Stimulated activated CD8-positive, alpha-beta memory T cell treated with anti-CD3 and anti-CD28 coated beads, Interleukin-2, amount 100 ng/mL, for 48 hours (primary cell): ENCODE measurements around the gene USP38.
"Not testable (repeated sequence)": the region's sequence is repeated elsewhere in the genome, so short reads cannot be mapped to it uniquely, and the experiment has no call there.

Source experiments
- DNase-seq, 2 donors: peaks; one replicate each; pipeline ENCODE4 v3.0.0-alpha.2; 2020; ENCODE audit warnings: low read depth in 2 of 2

USP38 gene, protein sequence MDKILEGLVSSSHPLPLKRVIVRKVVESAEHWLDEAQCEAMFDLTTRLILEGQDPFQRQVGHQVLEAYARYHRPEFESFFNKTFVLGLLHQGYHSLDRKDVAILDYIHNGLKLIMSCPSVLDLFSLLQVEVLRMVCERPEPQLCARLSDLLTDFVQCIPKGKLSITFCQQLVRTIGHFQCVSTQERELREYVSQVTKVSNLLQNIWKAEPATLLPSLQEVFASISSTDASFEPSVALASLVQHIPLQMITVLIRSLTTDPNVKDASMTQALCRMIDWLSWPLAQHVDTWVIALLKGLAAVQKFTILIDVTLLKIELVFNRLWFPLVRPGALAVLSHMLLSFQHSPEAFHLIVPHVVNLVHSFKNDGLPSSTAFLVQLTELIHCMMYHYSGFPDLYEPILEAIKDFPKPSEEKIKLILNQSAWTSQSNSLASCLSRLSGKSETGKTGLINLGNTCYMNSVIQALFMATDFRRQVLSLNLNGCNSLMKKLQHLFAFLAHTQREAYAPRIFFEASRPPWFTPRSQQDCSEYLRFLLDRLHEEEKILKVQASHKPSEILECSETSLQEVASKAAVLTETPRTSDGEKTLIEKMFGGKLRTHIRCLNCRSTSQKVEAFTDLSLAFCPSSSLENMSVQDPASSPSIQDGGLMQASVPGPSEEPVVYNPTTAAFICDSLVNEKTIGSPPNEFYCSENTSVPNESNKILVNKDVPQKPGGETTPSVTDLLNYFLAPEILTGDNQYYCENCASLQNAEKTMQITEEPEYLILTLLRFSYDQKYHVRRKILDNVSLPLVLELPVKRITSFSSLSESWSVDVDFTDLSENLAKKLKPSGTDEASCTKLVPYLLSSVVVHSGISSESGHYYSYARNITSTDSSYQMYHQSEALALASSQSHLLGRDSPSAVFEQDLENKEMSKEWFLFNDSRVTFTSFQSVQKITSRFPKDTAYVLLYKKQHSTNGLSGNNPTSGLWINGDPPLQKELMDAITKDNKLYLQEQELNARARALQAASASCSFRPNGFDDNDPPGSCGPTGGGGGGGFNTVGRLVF

DNA sequence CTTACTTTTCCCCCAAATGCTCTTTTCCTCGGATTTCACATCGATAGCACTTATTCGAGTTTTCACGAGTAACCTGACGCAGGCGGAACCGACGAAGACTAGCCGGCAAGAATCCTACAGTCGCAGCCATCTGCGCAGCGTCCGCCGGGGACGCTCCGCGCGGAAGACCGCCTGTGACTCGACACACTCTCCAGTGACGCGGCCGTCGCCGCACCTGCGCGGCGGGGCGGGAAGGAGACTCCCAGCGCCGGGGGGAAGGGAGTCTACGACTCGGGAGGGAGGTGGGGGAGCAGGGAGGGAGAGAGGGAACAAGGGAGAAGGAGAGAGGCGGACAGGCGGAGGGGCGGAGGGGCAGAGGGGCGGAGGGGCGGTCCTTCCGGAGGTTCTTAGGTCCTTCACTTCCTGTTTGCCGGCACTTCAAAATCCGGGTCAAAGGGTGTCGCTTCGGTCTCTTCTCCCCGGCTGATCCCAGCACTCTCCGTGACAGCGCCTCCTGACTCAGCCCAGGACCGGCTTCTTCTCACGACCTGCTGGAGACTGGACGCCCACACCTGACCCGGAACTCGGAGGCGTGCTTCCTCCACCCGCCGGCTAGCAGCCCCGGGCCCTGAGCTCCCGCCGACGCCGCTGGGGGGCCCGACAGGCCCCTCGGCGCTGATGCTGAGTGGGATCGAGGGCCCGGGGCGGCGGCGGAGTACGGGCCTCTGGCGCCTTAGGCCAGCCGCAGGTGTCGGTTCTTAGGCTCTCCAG lies at the start of gene USP38:
TSS of gene USP38 (plus strand) at position 415 of the 750 bp plus-strand sequence. CDS start 534 bp downstream, outside the sequence.
- peak; percentile 77 to 84 for DNase-seq

DNA sequence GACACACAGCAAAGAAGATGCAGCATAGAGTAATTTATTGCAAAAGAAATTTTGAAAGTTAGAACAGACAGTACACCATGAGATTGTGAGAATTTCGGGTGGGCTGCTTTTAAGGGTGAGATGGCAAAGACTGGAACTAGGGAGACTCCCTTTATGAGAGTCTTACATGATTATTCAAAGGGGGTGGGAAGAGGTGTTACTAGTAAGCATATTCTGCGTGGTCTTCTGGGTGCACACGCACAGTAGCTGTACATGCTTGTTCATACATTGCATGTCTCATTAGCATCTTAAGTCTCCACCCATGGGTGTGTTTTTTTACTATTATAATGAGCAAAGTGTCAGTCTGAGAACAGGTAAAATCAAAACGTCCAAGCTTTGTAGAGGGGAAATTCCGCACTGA lies 49.4 kb upstream of the USP38 start:
- DNase-seq, result no peak

DNA sequence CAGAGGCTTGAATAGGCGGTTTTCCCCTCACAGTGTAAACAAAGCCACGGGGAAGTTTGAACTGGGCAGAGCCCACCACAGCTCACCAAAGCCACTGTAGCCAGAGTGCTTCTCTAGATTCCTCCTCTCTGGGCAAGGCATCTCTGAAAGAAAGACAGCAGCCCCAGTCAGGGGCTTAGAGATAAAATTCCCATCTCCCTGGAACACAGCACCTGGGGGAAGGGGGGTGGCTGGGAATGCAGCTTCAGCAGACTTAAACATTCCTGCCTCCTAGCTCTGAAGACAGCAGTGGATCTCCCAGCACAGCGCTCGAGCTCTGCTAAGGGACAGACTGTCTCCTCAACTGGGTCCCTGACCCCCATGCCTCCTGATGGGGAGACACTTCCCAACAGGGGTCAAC lies 44.0 kb upstream of the USP38 start:
- DNase-seq, result no peak

DNA sequence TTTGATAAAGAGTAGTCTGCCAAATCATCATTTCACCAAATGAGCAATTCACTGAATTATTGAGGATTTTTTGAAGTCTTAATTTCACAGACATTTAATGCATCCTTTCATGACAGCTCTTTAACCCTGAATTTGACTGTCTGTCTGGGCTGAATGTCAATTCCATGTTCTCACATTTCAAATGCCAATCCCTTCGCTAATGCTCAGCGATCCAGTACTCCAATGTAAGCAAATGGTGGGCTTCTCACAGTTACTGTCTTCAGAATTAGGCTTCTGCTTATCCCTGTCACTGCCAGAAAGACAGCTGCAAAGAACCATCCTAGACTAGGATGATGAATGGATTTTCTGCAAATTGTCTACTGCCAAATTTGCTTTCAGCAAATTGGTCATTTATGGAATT lies 36.2 kb upstream of the USP38 start:
- no peak for DNase-seq

DNA sequence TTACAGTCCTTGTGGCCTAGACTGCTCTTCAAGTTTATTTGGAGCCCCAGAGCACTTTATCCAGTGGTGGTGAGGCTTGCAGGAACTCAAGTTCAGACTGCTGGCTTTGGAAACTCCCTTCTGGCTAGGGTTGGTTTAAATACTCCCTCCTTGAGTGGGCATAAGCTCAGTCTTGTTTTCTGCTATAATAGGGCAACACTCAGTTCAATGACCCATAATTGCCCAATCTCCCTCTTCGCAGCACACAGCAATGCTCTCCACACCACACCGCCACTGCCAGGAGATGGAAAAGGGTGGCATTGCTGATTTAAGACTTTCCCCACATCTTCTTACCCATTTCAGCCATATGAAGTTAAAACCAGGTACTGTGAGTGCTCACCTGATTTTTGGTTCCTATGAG lies 27.9 kb upstream of the USP38 start:
- DNase-seq, result no peak

DNA sequence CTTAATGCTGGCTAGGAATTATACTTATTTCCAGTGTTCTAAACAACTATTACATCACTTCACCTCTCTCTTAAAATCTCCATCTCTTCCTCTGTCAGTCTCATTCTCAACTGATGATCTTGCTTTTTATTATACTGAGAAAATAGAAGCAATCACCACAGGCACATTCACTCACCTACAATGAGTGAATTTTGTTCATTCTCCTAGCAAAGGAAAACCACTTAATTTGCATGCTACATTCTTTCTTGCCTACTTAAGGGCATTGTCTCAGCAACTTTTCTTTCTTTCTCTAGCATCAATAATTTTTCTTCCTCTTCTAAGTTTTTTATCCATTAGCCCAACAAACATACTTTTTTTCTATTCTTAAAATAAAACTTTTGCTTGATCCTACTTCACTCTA lies 21.1 kb upstream of the USP38 start:
- no peak for DNase-seq

DNA sequence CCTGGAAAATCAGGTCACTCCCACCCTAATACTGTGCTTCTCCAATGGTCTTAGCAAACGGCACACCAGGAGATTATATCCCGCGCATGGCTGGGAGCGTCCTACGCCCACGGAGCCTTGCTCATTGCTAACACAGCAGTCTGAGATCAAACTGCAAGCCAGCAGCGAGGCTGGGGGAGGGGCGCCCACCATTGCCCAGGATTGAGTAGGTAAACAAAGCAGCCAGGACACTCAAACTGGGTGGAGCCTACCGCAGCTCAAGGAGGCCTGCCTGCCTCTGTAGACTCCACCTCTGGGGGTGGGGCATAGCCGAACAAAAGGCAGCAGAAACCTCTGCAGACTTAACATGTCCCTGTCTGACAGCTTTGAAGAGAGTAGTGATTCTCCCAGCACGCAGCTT lies 18.0 kb upstream of the USP38 start:
- not testable (repeated sequence) for DNase-seq

DNA sequence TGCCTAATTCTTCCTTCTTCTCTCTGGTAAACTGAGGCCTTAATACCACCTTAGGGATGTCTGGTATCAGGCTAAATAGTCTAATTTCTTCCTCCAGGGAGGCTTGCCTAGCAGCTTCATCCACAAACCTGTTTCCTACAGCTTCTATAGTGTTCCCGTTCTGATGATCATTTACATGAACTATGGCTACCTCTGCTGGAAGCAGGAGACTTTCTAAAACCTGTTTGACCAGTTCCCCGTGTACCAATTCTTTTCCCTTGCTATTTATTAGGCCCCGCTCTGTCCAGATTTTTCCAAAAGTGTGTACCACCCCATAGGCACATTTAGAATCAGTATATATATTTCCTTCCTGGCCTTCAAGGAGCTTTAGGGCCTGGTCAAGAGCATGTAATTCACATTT lies 5.8 kb upstream of the USP38 start:
- no peak for DNase-seq

DNA sequence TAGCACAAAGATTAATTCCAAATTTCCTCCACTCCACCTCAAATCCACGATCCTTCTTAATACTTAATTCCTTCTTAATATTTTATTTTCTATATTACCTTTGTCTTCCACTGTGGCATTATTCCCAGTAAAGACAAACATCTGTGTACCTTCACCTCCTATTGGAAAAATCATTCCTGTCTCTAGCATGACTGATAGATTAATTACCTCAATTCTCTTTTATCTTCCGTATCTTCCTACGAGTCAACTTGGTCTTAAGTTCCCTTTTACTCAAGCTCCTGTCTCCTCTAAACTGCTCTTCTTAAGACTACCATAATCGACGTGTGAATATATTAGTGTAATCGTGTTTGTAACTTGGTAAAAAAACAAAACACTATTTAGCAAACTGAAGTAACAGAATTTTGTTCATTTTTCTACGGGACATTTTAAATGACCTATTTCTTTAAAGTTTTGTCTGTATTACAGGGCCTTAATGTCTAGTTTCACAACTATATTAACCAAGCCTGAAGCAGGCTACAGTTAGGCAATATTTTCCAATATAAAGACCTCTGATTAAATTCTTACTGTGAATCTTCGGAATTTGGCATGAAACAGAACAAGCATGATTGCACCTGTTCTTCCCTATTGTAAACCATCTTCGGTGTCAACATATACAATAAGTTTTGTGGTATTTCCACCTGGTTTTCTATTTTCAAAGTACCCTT lies 1.1 kb upstream of the USP38 start:
- DNase-seq, result no peak

DNA sequence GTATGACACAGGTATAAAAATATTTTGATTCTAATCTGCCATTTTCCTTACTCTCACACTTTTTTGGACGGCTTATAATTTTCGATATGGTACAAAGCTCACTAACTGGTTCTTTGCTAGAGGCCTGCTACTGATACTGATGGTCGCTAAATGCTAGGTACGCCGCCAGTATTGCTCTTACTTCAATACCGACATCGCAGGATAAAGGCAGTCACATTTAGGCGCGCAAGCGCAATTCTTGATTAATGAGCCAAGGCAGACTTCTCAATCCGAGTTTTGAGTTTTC lies 557 bp upstream of the USP38 start:
- no peak for DNase-seq

DNA sequence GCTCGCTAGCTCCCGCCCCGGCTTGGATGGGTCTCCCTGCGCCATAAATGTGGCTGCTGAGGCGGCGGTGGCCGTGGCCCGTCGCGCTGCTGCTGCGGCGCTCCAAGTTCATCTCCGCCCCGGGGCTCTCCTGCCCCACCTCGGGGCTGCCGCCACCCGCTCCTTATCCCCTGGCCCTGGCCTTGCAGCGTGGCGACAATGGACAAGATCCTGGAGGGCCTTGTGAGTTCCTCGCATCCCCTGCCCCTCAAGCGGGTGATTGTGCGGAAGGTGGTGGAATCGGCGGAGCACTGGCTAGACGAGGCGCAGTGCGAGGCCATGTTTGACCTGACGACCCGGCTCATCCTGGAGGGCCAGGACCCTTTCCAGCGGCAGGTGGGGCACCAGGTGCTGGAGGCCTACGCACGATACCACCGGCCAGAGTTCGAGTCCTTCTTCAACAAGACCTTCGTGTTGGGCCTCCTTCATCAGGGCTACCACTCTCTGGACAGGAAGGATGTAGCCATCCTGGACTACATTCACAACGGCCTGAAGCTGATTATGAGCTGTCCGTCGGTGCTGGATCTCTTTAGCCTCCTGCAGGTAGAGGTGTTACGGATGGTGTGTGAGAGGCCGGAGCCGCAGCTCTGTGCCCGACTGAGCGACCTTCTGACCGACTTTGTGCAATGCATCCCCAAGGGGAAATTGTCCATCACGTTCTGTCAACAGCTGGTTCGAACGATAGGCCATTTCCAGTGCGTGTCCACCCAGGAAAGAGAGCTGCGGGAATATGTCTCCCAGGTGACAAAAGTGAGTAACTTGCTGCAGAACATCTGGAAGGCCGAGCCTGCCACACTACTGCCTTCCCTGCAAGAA lies 763 bp downstream of the USP38 start:
- peak in 1 of 2 donors; percentile 11 for DNase-seq

DNA sequence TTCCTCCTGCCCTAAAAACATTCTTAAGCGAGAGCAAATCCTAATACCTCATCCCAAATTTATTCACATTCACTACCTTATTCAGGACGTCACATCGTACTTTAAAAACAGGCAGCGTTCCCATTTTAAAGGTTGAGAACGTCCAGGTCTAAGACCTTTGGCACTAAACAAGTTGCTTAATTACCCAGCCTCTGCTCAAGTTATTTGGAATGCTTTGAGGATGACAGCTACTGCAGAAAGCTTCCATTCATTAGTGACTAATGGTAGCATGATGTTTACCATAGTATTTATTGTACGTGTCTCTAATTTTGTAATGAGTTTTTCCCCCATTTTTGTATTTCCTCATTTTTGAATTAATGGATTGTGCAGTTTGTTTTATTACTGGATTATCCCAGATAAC lies 1.5 kb downstream of the USP38 start:
- DNase-seq, result no peak

DNA sequence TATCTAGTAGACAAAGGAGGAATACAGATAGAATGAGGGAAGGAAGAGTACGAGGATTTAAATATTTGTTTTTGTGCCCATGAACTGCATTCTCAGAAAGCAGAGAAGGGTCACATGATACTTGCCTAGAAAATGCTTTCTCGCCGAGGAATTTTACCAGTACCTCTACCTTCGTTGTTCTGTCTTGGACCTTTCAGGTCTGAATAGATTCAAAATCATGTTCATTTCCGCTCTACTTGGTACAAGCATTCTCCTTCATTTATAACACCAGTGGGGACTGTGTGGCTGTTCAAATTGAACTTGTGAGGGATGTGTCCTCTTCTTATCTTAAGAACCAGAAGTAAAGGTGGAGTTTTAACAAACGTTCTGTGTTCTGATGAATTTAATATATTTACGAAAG lies 1.9 kb downstream of the USP38 start:
- no peak for DNase-seq

DNA sequence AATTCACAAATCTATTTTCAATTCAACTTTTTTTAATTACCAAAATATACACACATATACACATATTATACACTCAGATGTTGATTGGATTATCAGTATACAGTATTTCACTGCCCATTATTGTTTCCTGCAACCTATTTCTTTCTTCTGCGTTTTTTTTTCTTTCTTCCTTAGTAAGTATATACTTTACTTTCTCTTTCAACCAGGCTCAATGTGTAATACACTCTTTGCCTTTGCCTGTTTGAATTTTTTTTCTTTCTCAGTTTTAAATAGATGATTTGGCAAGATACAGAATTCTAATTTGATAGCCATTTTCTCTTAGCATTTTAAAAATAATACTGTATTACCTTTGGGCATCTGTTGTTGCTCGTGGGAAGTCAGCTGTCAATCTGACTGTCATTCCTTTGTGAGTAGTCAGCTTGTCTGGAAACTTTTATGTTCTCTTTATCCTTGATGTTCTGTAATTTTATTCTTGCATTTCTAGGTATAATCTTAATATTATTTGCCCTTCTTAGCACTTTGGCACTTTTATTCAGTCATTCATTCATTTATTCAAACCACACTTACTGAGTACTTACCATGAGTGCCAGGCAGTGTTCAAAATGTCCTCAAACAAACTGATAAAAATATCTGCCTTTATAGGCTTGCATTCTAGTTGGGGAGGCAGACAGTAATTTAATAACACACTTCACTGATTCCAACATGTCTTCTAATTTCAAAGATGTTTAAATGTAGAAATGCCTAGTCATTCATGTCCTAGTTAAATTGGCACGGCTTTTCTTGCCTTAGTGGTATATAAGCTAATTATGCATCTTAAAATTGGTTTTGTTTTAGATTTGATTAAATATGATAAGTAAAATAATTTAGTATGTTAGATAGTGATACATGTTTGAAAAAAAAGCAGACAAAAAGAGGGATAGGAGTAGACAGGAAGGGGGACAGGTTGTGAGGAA lies 3.7 kb downstream of the USP38 start:
- no peak for DNase-seq

DNA sequence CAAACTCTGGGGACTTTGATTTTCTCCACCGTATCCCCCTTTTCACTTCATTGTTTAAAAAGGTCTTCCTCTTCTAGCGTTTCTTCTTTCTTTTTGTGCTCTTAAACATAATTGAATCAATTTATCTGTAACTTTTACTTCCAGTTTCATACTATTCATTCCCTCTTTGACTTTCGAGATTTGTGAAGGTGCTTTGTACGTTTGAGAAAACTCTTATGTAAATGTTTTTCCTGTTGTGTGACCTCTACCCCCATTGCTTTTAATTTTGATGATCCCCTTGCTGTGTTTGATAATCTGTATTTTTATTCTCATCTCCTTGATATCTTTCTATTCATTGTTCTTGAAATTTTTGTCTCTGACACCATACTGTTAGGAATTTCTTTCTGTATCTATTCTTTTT lies 4.8 kb downstream of the USP38 start:
- DNase-seq, result no peak

DNA sequence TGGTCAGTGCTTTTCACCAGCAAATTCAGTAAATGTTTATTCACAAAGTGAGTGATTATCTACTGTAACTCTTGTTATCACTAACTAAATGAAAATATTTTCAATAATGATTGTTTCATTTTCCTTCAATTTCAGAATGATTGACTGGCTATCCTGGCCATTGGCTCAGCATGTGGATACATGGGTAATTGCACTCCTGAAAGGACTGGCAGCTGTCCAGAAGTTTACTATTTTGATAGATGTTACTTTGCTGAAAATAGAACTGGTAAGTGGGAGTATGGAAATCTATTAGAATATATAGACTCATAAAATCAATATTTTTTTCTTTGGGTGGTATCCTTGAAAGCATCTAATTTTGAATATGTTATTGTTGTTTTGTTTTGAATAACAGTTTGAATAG lies 10.9 kb downstream of the USP38 start:
- DNase-seq, result no peak

DNA sequence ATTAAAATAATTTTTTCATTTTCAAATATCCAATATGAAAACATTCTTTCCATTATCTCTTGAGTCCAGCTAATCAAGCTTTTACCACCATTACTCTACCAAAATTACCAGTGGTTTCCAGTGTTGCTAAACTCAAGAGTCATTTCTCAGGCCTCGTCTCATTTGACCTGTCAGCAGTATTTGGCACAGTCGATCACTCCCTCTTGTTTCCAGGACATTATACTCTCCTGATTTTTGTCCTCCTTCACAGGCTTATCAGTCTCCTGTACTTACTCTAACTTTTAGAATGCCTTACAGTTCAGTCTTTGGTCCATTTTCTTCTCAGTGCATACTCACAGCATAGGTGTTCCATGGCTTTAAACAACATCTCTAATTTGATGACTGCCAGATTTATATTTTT lies 11.6 kb downstream of the USP38 start:
- DNase-seq, result no peak

DNA sequence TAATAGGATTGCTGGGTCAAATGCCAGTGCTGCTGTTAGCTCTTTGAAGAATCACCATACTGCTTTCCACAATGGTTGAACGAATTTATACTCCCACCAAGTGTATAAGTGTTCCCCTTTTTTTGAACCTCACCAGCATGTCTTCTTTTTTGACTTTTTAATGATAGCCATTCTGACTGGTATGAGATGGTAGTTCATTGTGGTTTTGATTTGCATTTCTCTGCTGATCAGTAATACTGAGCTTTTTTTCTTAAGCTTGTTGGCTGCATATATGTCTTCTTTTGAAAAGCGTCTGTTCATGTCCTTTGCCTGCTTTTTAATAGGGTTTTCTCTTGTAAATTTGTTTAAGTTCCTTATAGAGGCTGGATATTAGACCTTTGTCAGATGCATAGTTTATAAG lies 14.8 kb downstream of the USP38 start:
- DNase-seq, result no peak

DNA sequence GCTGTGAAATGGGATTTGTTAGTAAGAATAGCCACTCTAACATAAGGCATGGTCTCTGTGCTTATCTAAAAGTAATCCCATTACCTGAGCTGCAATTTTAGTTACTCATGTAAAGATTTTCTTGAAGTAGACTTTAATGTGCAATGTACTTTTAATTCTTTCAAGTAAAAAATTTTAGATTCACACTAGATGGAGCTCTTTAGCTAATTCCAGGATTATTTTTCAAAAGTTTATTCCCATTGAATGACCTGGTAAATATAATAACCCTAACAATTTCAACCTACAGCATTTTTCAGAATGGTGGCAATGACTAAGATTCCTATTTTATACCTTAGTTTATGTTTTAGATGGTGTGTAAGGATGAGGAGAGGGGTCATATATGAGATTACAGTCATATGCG lies 18.1 kb downstream of the USP38 start:
- no peak for DNase-seq
